HepG2 (cell line): Measurements from ENCODE around the gene HSPA4L. TPM values are rescaled to one million over a fixed set of nuclear protein-coding genes. Genes with fewer than 3 reads are reported as not detected.

Experiments used
- CSRNP2 ChIP-seq: sonication (generic); formaldehyde crosslinking; conservative IDR thresholded peaks from 2 replicates; pipeline ENCODE4 v1.8.0; 2022; ENCODE audit warnings: low read depth, missing genetic modification reagents
- DRAP1 ChIP-seq: IDR thresholded peaks from 2 replicates; pipeline ENCODE4 v1.6.1; 2016; ENCODE audit warnings: missing genetic modification reagents, missing compliant biosample characterization
- IKZF1 ChIP-seq: fragments of 450-650 bp; IDR thresholded peaks from 2 replicates; pipeline ENCODE4 v1.7.1; 2016
- ISX ChIP-seq: sonication (generic); formaldehyde crosslinking; conservative IDR thresholded peaks from 2 replicates; pipeline ENCODE4 v1.5.0; 2020; ENCODE audit warnings: missing genetic modification reagents
- KAT2B ChIP-seq: fragments of 150-350 bp; IDR thresholded peaks from 2 replicates; pipeline ENCODE4 v1.6.1; 2014; ENCODE audit warnings: low read depth, low read length, borderline replicate concordance
- LCORL ChIP-seq, 2 experiments: fragments of 450-650 bp in 1 of 2; sonication (generic) in 1 of 2; formaldehyde crosslinking in 1 of 2; IDR thresholded peaks; 2 replicates each; pipeline versions ENCODE4 v1.5.0 to v1.6.1; 2017 to 2020; ENCODE audit warnings: antibody characterized with exemption in 1 of 2, missing genetic modification reagents in 1 of 2
- MAZ ChIP-seq, 2 experiments: sonication (generic) in 1 of 2; formaldehyde crosslinking in 1 of 2; IDR thresholded peaks; 2 replicates each; pipeline versions ENCODE4 v1.5.0 to v1.6.1; 2012 to 2020; ENCODE audit warnings: low read depth in 2 of 2, mild to moderate bottlenecking in 2 of 2, borderline replicate concordance in 1 of 2, improper control_type of control experiment in 1 of 2, low read length in 1 of 2, missing genetic modification reagents in 1 of 2, moderate library complexity in 1 of 2
- NFAT5 ChIP-seq: sonication (generic); formaldehyde crosslinking; IDR thresholded peaks from 2 replicates; pipeline ENCODE4 v1.4.0; 2020; ENCODE audit warnings: missing genetic modification reagents
- REST ChIP-seq, 2 experiments: IDR thresholded peaks; 2 replicates each; pipeline ENCODE4 v1.6.1; 2011 to 2012; ENCODE audit warnings: low read length in 2 of 2, borderline replicate concordance in 1 of 2, low read depth in 1 of 2, mild to moderate bottlenecking in 1 of 2, moderate library complexity in 1 of 2
- SATB2 ChIP-seq: sonication (generic); formaldehyde crosslinking; IDR thresholded peaks from 2 replicates; pipeline ENCODE4 v1.5.0; 2020; ENCODE audit warnings: missing genetic modification reagents
- SIN3B ChIP-seq: fragments of 150-350 bp; IDR thresholded peaks from 2 replicates; pipeline ENCODE4 v1.6.1; 2014; ENCODE audit warnings: low read length
- ZGPAT ChIP-seq: IDR thresholded peaks from 2 replicates; pipeline ENCODE4 v1.6.1; 2016; ENCODE audit warnings: mild to moderate bottlenecking
- ZNF326 ChIP-seq: sonication (generic); formaldehyde crosslinking; IDR thresholded peaks from 2 replicates; pipeline ENCODE4 v1.4.0; 2020; ENCODE audit warnings: missing genetic modification reagents, borderline replicate concordance
- ZNF709 ChIP-seq: sonication (generic); formaldehyde crosslinking; IDR thresholded peaks from 2 replicates; pipeline ENCODE4 v1.5.0; 2020; ENCODE audit warnings: mild to moderate bottlenecking, missing genetic modification reagents
- polyA plus RNA-seq, 8 experiments: library from polyadenylated mRNA; depleted of rRNA in 3 of 8; stranded (reverse) in 7 of 8; unstranded in 1 of 8; fragments of >200 nt; fragmentation: Illumina TruSeq in 4 of 8; extraction: Trizol in 4 of 8; gene quantifications; 2 replicates each; pipeline versions ENCODE4 v1.2.1 to v1.2.3, GENCODE V29; 2011 to 2016; ENCODE audit warnings: low read depth in 4 of 8, missing spikeins in 1 of 8, mixed read lengths in 1 of 8; ENCODE audit not compliant: insufficient read depth in 1 of 8
- total RNA-seq, 5 experiments: library from RNA; depleted of rRNA; stranded (reverse); fragments of >200 nt; fragmentation: Illumina TruSeq; extraction: Trizol; gene quantifications; 2 replicates each; pipeline ENCODE4 v1.2.3, GENCODE V29; 2016; ENCODE audit warnings: low read depth in 1 of 5

HSPA4L gene
- total and polyA plus RNA-seq, 2 of the 13 experiments (the other 11 are each of a cell fraction or from before 2014, with no cell fraction given), result 3.7 to 31.5 TPM

- TF ChIP-seq NFAT5 (CRISPR knock-in tag) (no peak), REST (IDR thresholded peaks at IDR 0.05; ENCODE audit: borderline replicate concordance in 1 of 2, low read depth in 1 of 2, low read length in 2 of 2) (peak in 1 of 2 experiments; percentile 58; a peak in 1 of 4 replicates), CSRNP2 (CRISPR knock-in tag) (no peak), ZGPAT (CRISPR knock-in tag) (0 out of 2 replicates have a peak, but pooled peaks have one; percentile 62), IKZF1 (no peak), ISX (CRISPR knock-in tag) (0 out of 2 replicates have a peak, but pooled peaks have one; percentile 46), MAZ (IDR thresholded peaks at IDR 0.05; ENCODE audit: borderline replicate concordance, low read depth, low read length) (no peak), MAZ (CRISPR knock-in tag; IDR thresholded peaks at IDR 0.05; ENCODE audit: low read depth) (peak; percentile 61; the same call in 1 of the 2 replicates), LCORL (IDR thresholded peaks at IDR 0.05) (no peak), LCORL (CRISPR knock-in tag; IDR thresholded peaks at IDR 0.05) (peak; percentile 37; the same call in 1 of the 2 replicates), ZNF709 (CRISPR knock-in tag) (peak; percentile 59; the same call in 1 of the 2 replicates), SATB2 (CRISPR knock-in tag) (no peak), ZNF326 (CRISPR knock-in tag) (no peak), SIN3B (peak; percentile 91), DRAP1 (CRISPR knock-in tag) (peak; percentile 88), KAT2B (no peak)
Measured at GRCh38 chr4:127880763-127881562, 98.8 kb downstream of the HSPA4L start, which contains the start of gene PLK4 (continued).
